GM18502 (cell line): ENCODE data around the gene ANKRD31.
A peak's percentile ranks its signal among the peaks of the same experiment; 100 is the strongest.

Experiments
- ATAC-seq: cut with Tn5 transposase; IDR thresholded peaks from one replicate; pipeline ENCODE4 v1.9.1; 2021; ENCODE audit warnings: mild to moderate bottlenecking; ENCODE audit not compliant: unreplicated experiment, poor library complexity

The ANKRD31 gene

GRCh38 chr5:75072061-75072460 lies 164.6 kb downstream of the ANKRD31 start:
- ATAC-seq, result no peak

- ATAC-seq, result no peak
Observed at GRCh38 chr5:75071100-75071499, 165.6 kb downstream of the ANKRD31 start.

GRCh38 chr5:75067434-75067833 lies 169.2 kb downstream of the ANKRD31 start:
- ATAC-seq, result no peak

GRCh38 chr5:75062925-75063531 lies 173.7 kb downstream of the ANKRD31 start:
- peak; percentile 58 for ATAC-seq

GRCh38 chr5:75059912-75060545 lies 176.6 kb downstream of the ANKRD31 start:
- no peak for ATAC-seq

GRCh38 chr5:75058986-75059535 lies 177.6 kb downstream of the ANKRD31 start:
- ATAC-seq, result no peak

- ATAC-seq, result no peak
Observed at GRCh38 chr5:75057561-75057960, 179.1 kb downstream of the ANKRD31 start.

- ATAC-seq, result no peak
Observed at GRCh38 chr5:75055727-75056144, 180.9 kb downstream of the ANKRD31 start.

GRCh38 chr5:75054134-75054930 lies 182.3 kb downstream of the ANKRD31 start:
- ATAC-seq, result no peak

GRCh38 chr5:75053304-75054133 lies 183.2 kb downstream of the ANKRD31 start:
- peak; percentile 38 for ATAC-seq

- ATAC-seq, result peak; percentile 18
Observed at GRCh38 chr5:75053054-75053303, 183.7 kb downstream of the ANKRD31 start.

GRCh38 chr5:75052192-75053053 lies 184.3 kb downstream of the ANKRD31 start, which contains the start of gene GCNT4:
GCNT4 (minus strand) TSS chr5:75052558; CDS start chr5:75030037, 22,521 bp downstream.
- peak; percentile 31 for ATAC-seq

- ATAC-seq, result no peak
Observed at GRCh38 chr5:75051217-75051751, 185.4 kb downstream of the ANKRD31 start.

GRCh38 chr5:75050415-75050814 lies 186.3 kb downstream of the ANKRD31 start:
- no peak for ATAC-seq

- ATAC-seq, result no peak
Observed at GRCh38 chr5:75049456-75050351, 187.0 kb downstream of the ANKRD31 start.

- ATAC-seq, result no peak
Observed at GRCh38 chr5:75048457-75048953, 188.2 kb downstream of the ANKRD31 start.

- no peak for ATAC-seq
Observed at GRCh38 chr5:75047356-75047755, 189.3 kb downstream of the ANKRD31 start.
